ENCODE results near the gene KMT2E.
"Not testable (repeated sequence)": the region's sequence is repeated elsewhere in the genome, so short reads cannot be mapped to it uniquely, and the experiment has no call there.

Gene KMT2E

GRCh38 chr7:105027176-105027853 lies 13.3 kb downstream of the KMT2E start:
- no peak for DNase-seq (ENCODE audit: low read depth in 2 of 2)

- no peak for DNase-seq (ENCODE audit: low read depth in 2 of 2)
These were observed 14.0 kb downstream of the KMT2E start for GRCh38 chr7:105028004-105028403.

- DNase-seq (ENCODE audit: low read depth in 2 of 2): not testable (repeated sequence)
These were observed 14.9 kb downstream of the KMT2E start for GRCh38 chr7:105028941-105029340.

GRCh38 chr7:105030447-105030846 lies 16.4 kb downstream of the KMT2E start:
- no peak for DNase-seq (ENCODE audit: low read depth in 2 of 2)

- no peak for DNase-seq (ENCODE audit: low read depth in 2 of 2)
These were observed 18.7 kb downstream of the KMT2E start for GRCh38 chr7:105032553-105033214.

- no peak for DNase-seq (ENCODE audit: low read depth in 2 of 2)
These were observed 21.3 kb downstream of the KMT2E start for GRCh38 chr7:105035349-105035748.

GRCh38 chr7:105036217-105037168 lies 22.5 kb downstream of the KMT2E start:
- no peak for DNase-seq (ENCODE audit: low read depth in 2 of 2)

GRCh38 chr7:105037319-105037718 lies 23.3 kb downstream of the KMT2E start:
- no peak for DNase-seq (ENCODE audit: low read depth in 2 of 2)

GRCh38 chr7:105044449-105045070 lies 30.6 kb downstream of the KMT2E start:
- DNase-seq (ENCODE audit: low read depth in 2 of 2): no peak

- no peak for DNase-seq (ENCODE audit: low read depth in 2 of 2)
These were observed 32.4 kb downstream of the KMT2E start for GRCh38 chr7:105046414-105046813.

- DNase-seq (ENCODE audit: low read depth in 2 of 2): no peak
These were observed 33.9 kb downstream of the KMT2E start for GRCh38 chr7:105047932-105048331.

GRCh38 chr7:105050493-105050892 lies 36.5 kb downstream of the KMT2E start:
- DNase-seq (ENCODE audit: low read depth in 2 of 2): no peak

- not testable (repeated sequence) for DNase-seq (ENCODE audit: low read depth in 2 of 2)
These were observed 36.9 kb downstream of the KMT2E start for GRCh38 chr7:105050899-105051298.

- DNase-seq (ENCODE audit: low read depth in 2 of 2): no peak
These were observed 41.1 kb downstream of the KMT2E start for GRCh38 chr7:105055084-105055483.

GRCh38 chr7:105055621-105056020 lies 41.6 kb downstream of the KMT2E start:
- no peak for DNase-seq (ENCODE audit: low read depth in 2 of 2)

GRCh38 chr7:105057472-105057871 lies 43.5 kb downstream of the KMT2E start:
- no peak for DNase-seq (ENCODE audit: low read depth in 2 of 2)

- no peak for DNase-seq (ENCODE audit: low read depth in 2 of 2)
These were observed 46.4 kb downstream of the KMT2E start for GRCh38 chr7:105060437-105060836.

- no peak for DNase-seq (ENCODE audit: low read depth in 2 of 2)
These were observed 46.9 kb downstream of the KMT2E start for GRCh38 chr7:105060923-105061322.

GRCh38 chr7:105065104-105065503 lies 51.1 kb downstream of the KMT2E start:
- no peak for DNase-seq (ENCODE audit: low read depth in 2 of 2)

- no peak for DNase-seq (ENCODE audit: low read depth in 2 of 2)
These were observed 53.7 kb downstream of the KMT2E start for GRCh38 chr7:105067691-105068090.

GRCh38 chr7:105068886-105069285 lies 54.9 kb downstream of the KMT2E start:
- no peak for DNase-seq (ENCODE audit: low read depth in 2 of 2)

- no peak for DNase-seq (ENCODE audit: low read depth in 2 of 2)
These were observed 59.1 kb downstream of the KMT2E start for GRCh38 chr7:105073143-105073542.
